NCI-H187 (cell line): ENCODE data around the gene SFXN1.
"Not testable (repeated sequence)": the region's sequence is repeated elsewhere in the genome, so short reads cannot be mapped to it uniquely, and the experiment has no call there.

Experiments used
- DNase-seq, 2 experiments: peaks; one replicate each; lab custom pipeline; 2025; lab: John Stamatoyannopoulos, UW

The SFXN1 gene

DNA sequence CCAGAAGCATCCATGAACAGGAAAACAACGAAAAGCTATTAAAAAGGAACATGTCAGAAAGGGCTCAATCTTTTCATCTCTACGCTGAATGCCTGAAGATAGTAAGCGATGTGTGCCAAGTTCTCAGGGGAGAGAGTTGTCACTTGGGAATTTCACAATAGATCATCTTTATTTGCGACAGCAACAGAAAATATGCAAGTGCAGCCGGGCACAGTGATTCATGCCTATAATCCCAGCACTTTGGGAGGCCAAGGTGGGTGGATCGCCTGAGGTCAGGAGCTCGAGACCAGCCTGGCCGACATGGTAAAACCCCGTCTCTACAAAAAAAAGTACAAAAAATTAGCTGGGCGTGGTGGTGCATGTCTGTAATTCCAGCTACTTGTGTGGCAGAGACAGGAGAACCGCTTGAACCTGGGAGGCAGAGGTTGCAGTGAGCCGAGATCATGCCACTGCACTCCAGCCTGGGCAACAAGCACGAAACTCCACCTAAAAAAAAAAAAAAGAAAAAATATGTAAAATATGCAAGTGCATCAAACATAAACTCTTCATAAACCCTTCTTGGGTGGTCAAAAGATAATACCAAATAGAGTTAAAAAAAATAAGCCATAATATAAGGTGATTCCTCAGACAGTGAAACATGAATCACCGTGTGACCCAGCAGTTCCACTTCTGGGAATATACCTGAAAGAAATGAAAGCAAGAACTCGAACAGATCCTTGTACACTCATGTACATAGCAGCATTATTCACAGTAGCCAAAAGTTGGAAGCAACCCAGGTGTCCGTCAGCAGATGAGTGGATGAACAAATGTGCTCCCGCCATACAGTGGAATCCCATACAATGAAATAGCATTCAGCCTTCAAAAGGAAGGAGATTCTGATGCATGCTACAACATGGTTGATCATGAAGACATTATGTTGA, 16.2 kb downstream of the SFXN1 start:
- DNase-seq, result no peak

DNA sequence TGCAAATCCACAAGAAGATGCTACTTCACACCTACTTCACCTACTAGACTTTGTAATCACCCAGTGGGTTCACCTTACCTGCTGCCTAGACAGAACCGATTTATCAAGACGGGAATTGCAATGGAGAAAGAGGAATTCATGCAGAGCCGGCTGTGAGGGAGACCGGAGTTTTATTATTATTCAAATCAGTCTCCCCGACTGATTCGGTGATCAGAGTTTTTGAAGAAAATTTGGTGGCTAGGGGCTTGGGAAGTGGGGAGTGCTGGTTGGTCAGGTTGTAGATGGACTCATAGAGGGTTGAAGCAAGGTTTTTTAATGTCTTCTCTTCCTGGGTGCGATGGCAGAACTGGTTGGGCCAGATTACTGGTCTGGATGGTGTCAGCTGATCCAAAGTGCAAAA, 23.4 kb downstream of the SFXN1 start:
- no peak for DNase-seq

DNA sequence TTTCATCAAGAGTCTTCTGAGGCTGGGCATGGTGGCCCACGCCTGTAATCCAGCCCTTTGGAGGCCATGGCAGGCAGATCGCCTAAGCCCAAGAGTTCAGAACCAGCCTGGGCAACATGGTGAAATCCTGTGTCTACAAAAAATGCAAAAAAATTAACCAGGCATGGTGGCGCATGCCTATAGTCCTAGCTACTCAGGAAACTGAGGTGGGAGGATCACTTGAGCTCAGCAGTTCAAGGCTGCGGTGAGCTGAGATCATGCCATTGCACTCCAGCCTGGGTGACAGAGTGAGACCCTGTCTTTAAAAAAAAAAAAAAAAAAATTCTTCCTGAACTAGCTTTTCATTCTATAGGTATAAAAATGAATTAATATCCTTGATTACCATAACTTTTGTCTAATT, 29.3 kb downstream of the SFXN1 start:
- not testable (repeated sequence) for DNase-seq

DNA sequence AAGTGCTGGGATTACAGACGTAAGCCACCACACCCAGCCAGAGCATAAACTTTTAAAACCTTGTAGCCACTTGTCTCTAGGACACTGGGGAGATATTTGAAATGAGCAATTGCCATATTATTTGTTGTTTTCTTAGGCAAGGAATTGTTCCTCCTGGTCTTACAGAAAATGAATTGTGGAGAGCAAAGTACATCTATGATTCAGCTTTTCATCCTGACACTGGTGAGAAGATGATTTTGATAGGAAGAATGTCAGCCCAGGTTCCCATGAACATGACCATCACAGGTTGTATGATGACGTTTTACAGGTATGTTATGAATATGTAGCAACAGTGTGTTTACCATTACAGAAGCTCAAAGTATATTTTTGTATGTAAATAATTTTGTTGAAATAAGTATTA, 30.5 kb downstream of the SFXN1 start:
- DNase-seq, result no peak

DNA sequence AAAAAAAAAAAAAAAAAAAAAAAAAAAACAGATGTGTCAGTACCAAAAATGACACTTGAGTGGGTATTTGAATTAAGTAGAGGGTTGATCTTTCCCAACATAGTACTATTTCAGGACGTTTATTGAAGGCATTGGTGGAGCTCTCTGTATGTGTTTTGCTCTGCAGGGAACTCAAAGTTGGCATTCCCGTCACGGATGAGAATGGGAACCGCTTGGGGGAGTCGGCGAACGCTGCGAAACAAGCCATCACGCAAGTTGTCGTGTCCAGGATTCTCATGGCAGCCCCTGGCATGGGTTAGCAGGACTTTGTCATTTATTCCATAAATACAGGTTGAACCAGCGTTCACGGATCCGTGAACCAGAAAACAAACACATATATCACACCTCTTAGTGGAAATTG, 34.9 kb downstream of the SFXN1 start:
- no peak for DNase-seq

DNA sequence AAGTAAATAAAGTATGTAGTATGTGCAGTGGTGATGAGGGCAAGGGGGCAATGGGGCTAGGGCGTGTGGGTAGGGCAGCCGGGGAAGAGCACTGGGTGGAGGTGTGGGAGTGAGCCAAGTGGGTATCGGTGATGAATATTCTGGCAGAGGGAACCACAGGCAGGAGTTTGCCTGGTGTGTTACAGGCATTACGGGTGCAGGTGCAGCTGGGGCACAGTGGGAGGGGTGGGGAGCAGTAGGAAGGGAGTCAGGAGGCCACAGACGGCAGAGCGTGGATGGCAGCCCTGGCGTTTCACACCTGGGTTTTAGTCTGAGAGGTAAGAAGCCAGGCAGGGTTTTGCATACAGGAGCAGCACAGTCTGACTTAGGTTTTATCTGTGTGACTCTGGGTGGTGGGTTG, 35.4 kb downstream of the SFXN1 start:
- DNase-seq, result no peak

DNA sequence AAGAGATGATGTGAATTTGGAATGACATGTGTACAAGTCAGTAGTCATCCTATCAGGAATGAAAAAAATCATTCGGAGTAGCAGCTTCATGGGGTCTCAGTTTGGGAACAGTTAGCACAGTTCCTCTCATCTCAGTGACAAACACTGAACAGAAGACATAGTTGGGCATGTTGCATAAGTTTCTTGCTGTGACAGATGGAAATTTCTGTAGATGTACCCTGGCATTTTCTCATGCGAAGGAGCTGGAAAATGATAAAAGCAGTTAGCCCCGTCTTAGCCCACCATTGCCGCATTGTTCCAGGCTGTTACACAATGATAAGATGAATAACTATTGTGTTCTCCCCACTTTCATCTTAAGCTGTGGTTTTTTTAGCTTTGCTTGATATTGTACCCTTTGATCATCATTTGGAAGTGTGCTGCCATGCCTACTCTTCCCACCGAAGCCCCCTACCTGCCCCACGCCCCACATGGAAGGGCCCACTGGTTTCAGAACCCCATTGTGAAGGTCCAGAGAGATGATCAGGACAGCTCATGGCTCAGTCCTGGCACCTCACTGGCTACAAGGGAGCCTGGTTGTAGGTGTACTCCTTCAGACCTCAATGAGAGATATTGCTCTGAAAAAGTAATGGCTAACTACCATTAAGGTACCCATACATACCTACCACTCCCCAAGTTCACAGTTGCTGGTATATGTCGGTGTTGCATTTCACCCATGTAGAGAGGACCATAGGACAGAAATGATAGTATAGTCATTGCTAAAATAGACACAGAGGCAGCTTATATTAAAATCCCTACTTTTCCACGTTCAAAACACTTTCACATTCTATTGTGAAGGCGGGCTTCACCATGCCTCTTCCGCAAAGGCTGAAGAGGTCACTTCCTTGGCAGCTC, 38.8 kb downstream of the SFXN1 start:
- DNase-seq, result no peak

DNA sequence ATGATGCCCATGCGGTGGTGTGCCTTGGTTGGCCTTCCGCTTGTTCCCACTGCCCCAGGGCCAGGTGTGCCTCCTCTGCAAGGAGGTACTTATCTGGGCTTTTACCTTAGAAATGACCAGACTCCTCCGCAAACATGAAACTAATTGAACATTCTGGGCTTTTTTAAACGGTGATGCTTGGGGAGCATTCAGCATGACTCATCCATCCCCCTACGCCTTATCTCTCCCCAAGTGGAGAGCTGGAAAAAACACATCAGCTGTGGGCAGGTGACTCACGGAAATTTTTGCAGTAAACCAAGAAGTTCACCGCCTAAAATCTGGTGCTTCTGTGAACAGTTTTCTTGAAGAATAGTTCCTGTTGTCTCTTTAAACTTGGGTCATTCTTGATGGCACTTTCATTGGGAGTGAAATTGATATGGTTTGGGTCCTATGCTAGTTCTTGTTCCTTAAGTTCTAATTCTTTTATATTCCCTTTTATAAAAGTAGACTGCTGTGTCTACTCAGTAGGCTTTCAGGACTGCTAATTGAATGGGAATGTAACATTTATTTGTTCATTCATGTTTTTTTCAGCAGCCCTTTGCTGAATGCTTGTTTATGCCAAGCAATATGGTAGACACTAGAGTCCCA, 39.6 kb downstream of the SFXN1 start:
- no peak for DNase-seq

DNA sequence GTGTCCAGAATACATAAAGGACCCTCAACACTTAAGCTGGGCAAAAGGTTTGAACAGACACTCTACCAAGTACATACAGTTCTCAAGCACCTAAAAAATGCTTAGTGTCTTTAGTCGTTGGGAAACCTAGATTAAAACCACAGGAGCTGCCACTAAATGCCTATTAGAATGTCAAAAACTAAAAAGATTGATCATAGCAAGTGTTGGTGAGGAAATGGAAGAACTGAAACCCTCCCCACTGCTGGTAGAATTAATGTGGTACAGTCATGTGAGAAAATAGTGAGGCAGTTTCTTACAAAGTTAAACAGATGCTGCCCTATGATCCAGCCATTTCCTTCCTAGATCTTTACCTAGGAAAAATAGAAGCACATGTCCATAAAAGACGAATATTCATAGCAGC, 40.6 kb downstream of the SFXN1 start:
- DNase-seq, result no peak

DNA sequence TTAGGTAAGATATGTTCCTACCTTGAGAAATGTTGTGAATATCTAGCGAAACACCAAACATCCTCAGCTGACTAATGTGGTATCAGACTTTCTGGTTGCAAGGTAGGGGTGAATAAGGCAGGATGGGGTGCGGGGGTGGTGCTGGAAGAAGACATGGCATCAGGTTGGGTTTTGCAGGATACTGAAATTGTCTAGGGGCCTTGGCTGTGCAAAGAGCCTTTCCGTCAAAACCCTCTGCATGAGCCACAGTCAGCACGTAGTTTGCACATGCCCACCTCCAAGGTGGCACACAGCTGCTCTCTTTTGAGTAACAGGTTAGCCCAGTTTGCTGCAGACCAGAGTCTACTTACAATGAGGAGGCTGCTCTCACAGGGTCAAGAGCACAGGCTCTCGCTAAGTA, 42.0 kb downstream of the SFXN1 start:
- DNase-seq, result no peak

DNA sequence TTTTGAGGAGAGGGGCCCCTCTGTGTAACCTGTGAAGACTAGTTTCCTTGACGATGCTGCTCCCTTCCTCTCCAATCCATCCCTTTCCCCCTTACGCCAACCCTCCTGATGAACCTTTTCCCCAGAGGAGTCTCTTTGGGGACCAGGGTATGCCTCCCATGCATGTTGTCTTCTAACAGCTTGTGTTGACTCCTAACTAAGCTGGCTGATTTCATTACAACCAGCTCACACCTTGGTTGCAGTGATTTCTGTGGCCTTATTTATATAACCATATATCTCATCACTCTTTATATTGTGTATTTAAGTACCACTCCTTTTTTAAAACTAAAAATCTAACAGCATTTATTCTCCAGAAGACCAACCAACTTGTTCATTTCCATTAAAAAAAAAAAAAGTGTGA, 42.5 kb downstream of the SFXN1 start:
- DNase-seq, result no peak

DNA sequence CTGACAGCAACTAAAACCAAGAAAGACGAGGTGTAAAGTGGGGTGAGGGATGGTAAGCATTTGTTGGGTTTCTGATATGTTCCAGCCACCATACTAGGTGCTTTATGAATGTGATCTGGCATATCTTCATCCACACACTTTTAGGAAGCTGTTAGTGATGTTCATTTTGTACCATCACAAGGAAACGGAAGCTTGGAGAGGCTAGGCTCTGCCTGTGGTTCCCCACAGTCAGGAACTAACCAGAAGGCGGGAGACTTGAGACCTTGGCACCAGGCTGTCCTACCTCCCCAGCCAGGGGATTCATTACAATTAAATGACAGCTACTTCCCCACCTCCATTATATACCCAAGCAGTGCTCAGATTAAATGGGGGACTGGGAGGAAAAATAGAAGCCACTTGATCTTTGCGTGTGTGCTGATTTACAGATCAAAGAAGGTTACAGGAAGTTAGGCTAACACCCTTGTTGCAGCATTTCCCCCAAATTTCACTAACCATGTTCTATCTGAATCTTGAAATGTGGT, 43.0 kb downstream of the SFXN1 start:
- DNase-seq, result no peak

DNA sequence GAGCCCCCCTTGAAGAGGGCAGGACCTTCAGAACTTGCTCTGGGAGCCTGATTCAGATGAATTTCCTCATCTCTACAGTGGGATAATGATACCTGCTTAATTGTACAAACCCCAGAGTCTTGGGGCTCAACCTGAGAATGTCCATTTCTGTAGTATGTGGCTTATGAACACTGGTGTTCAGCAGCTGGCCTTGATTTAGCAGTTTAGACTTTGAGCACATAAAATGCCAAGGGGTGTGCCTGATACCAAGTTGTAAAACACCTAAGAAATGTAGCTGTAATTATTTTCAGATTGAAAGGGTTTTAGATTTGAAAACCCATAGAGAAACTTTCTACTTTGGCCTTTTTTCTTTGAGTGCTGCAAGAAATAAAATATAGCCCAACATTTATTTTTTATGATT, 44.9 kb downstream of the SFXN1 start:
- DNase-seq, result no peak

DNA sequence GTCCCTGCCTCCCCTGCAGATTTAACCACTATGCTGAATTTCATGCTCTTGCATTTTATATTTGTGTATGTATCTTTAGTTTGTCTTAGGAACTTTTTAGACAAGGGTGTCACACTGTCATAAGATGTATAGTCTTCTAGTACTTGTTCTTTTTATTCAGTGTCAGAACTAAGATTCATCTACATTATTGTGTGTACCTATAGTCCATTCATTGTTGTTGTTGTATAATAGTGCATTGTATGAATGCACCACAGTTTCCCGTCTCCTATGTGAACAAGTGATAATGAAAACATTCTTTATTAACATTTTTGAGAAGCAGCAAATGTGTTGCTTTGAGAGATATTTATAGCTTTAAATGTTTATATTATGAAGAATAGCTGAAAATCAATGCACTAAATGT, 45.9 kb downstream of the SFXN1 start:
- DNase-seq, result no peak

DNA sequence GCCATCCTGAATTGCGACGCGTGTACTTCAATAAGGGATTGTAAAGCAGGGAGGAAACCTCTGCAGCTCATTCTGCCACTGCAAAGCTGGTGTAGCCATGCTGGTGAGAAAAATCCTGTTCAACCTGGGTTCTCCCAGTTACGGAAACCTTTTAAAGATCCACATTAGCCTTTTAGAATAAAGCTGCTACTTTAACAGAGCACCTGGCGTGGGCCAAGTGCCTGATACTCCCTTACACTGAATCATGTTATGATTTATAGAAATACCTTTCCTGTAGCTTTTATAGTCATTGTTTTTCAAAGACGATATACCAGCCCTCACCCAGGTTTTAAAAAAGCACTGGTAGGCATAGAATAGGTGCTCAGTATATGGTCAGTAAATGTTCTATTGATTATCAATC, 48.3 kb downstream of the SFXN1 start:
- no peak for DNase-seq

DNA sequence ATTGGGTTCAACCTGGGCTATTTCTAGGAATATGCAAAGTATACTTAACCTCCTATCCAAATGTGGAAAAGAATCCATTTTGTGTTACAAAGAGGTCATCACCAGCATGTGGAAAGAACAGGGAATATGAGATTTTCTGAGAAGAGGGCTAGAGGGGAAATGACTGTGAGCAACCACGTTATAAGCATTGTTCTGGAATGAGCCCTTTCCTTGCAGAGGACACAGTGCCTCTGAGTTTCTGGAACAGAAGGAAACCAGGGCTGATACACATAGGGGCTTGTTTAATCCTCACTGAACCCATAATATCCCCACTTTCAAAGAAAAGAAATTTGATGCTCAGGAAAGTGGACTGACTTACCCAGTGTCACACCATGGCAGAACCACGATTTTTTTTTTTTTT, 53.0 kb downstream of the SFXN1 start:
- no peak for DNase-seq

DNA sequence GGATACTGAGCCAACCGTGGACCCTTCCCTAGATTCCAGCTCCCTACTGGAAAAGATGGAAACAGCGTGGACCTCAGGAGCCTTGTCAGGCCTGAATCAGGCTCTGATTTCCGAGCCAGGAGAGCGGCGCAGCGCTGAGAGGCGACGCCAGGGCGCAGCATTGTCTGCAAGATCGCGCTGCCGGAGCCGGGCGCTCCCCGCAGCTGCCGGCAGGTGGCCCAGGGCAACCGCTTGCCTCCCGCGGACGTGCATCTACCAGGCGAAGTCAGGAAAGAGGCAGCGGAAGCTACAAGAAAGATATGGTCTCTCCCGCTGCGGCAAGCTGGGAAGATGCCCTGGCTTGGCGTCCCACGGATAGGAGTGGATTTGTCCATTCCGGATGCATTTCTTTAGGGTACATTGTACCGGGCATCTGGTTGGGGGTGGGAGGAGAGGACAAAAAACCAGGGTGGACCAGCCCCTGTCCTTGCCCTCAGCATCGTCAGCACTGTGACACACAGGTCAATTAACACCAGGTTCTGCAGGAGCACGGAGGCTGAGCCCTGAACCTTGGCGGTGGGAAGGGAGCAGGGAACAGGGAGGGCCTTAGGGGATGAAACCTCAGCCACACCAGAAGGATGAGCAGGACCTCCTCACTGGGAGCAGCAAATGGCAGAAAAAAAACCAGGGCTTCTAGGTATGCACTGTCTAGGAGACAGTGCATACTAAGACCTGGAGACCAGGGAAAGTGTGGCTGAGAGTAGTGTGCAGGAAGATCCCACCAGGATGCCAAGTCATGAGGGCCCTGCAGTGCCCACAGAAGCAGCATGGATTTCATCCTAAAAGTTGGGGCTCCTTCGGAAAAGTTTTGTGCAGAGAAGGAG, 55.9 kb downstream of the SFXN1 start:
- peak; percentile 28 to 82 for DNase-seq

DNA sequence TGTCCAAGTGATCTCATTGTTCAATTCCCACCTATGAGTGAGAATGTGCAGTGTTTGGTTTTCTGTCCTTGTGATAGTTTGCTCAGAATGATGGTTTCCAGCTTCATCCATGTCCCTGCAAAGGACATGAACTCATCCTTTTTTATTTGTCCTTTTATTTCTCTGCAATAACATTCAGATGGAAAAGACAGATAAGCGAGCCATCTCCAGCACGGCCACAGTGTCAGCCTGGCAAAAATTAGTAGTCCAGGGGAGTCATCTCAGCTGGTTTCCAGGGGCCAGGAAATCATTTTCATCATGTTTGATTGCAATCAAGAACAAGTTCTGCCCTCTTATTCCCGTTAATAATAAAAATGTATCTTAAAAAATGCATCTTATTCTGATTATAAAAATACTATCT, 57.0 kb downstream of the SFXN1 start:
- DNase-seq, result not testable (repeated sequence)

DNA sequence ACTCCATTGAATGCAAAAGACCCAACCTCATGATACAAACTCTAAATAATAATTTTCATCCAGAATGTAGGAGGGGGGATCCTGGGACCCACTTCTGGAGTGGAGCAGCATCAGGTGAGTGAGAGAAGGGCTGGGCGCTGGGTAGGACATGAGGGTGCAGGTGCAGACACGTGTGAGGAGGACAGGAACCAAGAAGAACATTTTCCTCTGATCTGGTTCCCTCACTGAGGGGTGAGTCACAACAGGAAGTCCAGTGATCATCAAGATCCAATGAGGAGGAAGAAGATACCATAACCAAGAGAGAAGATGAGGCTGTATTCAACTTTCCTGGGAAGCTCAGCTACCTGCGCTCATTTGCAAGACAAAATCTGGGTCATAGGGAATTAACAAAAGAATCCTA, 57.4 kb downstream of the SFXN1 start:
- no peak for DNase-seq

DNA sequence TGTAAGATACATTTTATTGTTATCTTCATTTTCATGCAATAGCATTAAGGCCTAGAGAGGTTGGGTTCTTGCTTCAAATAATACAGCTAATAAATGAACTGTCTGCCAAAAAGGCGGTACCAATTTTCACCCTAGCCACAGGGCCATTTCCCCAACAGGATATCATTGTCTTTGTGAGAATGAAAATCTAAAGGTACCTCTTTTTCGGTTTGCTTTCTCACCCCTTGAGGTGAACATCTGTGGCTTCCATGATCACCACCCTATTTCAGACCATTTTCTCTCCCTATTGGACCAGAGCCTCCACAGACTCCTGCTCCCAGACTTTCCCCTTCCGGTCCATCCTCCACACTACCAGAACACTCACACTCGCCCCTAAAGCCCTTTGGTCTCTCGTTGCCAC, 60.2 kb downstream of the SFXN1 start:
- DNase-seq, result no peak

DNA sequence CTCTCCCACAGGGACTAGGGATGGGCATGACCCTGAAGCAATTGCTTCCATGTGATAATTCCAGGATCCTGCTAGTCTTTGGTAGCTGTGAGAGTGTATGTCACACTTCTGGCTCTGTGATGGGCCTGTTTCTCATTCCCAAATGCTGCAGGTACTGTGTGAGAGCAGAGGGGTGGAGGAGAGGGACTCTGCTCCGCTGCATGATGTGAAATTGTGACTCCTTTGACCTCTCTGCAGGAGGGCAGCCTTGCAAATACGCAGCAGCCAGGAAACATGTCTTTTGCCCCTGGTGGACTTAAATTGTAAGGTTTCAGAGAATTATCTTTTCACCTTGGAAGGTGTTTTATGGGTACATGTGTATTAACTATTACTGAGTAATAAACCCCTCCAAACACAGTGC, 61.6 kb downstream of the SFXN1 start:
- DNase-seq, result no peak
